SK-N-DZ (cell line): ENCODE results near the gene RANBP9.

Experiments
- DNase-seq: peaks from one replicate; pipeline ENCODE4 v3.0.0-alpha.2; 2015; ENCODE audit warnings: low spot score

RANBP9 gene

DNA sequence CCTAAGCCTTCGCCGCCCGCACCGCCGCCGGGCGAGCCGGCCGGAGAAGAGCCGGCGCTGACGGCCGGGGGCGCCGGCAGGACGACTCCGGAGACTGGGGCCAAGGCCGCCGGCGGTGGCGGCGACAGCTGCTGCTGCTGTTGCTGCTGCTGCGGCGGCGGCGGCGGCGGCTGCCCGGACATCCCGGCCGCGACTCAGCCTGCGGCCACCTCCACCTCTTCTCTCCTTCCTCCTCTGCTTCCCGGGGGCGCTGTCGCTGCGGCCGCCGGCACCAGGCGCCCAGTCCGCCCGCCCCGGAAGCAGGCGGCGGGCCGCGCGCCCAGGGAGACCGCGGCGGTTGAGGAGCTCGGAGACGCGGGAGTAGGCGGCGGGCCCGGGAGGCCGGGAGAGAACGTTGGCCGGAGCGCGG lies 307 bp downstream of the RANBP9 start:
- DNase-seq = peak; percentile 64

DNA sequence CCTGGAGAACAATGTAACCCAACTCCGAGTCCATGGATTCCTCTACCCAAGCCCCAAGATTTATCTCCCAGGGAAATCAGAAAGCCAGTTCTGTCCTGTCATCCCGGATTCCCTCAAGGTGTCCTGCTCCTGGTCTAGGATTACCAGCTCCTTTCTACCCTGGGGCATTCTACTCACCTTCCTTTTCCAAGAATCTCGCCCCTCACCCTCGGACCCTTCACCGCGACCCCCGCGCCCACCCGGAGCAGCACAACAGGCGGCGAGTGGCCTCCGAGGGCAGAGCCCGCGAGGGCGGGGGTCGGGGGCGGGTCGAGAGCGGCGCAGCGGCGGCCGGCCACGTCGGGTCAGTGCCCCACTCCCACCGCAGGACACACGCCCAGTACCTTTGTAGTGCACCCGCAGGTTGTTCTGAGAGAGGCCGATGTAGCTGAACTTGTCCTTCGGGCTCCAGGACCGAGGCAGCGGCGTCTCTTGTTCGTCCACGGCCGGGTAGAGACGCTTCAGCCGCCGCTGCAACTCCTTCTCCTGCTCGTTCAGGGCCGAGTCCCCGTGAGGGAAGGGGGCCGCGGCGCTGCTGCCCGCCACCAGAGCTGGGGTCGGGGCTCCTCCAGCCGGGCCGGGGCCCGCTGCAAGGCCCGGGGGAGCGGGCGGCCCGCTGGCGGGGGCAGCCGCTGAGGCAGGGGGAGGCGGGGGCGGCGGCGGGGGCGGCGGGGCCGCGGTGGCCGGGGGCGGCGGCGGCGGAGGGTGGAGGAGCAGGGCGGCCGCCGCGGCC lies 897 bp downstream of the RANBP9 start:
- DNase-seq = peak; percentile 63

DNA sequence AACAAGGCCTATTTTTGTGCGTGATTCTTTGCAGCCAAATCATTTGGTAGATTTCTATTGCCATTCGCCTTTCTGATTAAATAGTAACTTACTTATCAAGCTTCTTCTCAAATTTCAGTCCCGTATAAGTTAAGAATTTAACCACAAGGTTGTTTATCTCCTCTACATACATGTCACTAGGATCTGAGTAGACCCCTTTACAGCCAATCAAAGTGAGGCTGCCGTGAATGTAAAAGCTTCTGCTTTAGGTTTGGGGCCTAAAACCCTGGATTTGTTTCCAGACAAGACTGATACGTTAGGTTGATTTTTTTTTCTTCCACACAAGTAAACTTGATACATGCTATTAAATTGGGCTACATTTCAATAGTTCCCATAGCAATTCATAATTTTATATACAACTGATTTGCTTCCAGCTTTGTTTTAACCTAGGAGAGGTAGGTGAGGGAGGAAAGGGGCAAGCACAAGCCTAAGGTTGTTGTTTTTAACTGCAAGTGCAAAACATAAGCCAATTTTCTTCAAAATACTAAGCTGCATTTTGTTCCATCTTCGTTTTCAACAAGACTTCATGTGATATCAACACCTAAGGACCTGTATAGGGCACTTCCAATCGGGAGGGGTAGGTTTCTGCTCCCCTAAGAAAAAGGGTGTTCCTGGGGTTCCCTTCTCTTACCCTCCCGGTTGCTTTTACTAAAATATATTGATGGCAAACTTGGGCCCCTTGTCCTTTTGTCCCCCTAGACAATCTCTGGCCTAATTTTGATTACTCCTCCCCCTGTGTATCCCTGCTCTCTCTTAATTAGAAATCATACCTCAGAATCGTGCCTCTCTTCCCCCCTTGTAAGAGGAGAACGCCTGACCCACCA lies 1.7 kb downstream of the RANBP9 start:
- DNase-seq = no peak

GRCh38 chr6:13708736-13709135 lies 2.9 kb downstream of the RANBP9 start:
- no peak for DNase-seq

- no peak for DNase-seq
Observed at GRCh38 chr6:13703496-13703895, 8.1 kb downstream of the RANBP9 start.

- DNase-seq = no peak
Observed at GRCh38 chr6:13702809-13703302, 8.8 kb downstream of the RANBP9 start.

DNA sequence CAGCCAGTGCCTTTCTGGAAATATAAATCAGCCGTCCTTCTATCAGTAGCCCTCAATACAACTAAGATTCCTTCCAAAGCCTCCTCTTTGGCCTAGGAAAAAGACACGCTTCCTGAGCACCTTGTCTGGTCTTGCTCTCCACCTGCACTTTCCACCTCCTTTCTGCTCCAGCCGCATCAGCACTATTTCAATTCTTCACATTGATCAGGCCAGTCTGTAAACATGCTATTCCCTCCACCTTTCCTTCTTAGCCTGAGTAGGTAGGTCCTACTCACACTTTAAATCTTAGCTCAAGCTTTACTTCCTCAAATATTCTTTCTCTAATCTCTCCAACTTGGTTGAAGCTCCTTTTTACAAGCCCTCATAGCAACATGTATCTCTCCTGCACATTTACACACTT lies 11.4 kb downstream of the RANBP9 start:
- DNase-seq = no peak

GRCh38 chr6:13698715-13699114 lies 12.9 kb downstream of the RANBP9 start:
- DNase-seq = no peak

GRCh38 chr6:13697857-13698256 lies 13.8 kb downstream of the RANBP9 start:
- no peak for DNase-seq

- DNase-seq = no peak
Observed at GRCh38 chr6:13696226-13696625, 15.4 kb downstream of the RANBP9 start.

GRCh38 chr6:13695252-13695651 lies 16.4 kb downstream of the RANBP9 start:
- DNase-seq = no peak

DNA sequence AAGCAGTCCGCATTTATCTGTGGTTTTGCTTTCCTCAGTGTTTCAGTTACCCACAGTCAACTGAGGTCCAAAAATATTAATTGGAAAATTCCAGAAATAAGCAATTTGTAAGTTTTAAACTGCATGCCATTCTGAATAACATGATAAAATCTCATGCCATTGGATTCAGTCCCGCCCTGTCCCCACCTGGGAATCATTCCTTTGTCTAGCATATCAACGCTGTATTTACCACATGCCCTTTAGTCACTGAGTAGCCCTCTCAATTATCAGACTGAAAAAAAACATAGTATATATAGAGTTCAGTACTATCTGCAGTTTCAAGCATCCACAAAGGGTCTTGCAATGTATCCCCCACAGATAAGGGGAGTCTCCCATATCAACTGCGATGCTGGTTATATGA lies 17.1 kb downstream of the RANBP9 start:
- no peak for DNase-seq

DNA sequence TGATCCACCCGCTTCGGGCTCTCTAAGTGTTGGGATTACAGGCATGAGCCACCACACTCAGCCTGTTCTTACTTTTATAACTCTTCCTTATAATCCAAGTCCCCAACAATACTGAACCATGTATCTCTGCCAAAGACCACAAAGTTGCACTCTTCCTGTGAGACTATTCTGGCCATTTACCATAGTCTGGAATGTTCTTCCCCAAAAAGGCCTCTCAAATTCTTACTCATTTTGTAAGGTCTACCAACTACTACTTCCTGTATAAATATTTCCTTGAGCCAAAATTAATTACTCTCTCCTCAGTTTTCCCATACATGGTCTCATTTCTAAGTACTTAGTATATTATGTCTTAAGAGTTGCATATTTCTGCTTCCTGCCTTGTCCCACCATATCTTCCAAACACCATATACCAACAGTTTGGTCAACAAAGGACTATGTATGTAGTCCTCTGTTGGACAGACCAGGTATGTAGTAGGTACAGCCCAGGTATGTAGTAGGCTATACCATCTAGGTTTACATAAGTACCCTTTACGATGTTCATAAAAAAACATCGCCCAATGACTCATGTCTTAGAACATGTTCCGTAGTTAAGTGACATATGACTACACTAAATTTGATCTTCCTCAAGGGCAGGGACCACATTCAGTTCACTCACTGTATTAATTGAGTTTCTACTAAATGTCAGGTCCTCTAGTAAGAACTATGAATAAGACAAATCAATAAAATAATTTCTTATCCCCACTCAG lies 22.0 kb downstream of the RANBP9 start:
- DNase-seq = no peak

- no peak for DNase-seq
Observed at GRCh38 chr6:13688692-13689196, 22.9 kb downstream of the RANBP9 start.

DNA sequence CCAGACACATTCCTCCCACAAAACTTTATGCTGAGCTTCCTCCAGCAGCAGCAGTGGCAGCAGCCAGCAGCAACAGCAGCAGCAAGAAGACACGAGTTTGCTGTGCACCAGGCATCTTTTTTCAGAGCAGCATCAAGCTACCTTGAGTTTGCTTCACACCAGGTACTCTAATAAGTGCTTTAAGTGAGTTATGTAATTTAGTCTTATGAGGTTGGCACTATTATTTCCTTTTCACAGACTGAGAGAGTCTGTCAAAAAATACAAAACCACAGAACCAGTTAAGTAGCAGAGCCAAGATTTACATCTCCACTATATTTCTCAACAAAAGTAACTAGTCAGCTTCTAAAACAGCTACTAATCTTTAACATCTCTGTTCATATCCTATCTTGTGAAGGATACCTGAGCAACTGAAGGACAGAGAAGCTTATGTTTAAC lies 23.7 kb downstream of the RANBP9 start:
- no peak for DNase-seq

DNA sequence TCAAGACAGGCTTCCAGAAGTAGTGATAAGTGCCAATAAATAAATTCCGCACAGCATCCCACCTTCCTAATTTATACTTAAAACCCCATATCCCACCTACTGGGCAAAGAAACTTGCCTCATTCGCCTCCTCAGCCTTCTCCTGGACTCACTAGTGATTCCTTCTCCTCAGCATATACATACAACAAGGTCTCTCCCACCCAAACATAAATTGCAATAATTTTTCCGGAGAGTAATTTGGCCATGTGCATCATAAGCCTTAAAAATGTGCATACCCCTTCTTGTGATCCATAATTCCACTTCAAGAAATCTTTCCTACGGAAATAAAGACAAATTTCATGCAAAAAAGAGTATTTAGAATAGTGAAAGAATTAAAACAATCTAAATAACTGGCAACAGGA lies 26.8 kb downstream of the RANBP9 start:
- no peak for DNase-seq

DNA sequence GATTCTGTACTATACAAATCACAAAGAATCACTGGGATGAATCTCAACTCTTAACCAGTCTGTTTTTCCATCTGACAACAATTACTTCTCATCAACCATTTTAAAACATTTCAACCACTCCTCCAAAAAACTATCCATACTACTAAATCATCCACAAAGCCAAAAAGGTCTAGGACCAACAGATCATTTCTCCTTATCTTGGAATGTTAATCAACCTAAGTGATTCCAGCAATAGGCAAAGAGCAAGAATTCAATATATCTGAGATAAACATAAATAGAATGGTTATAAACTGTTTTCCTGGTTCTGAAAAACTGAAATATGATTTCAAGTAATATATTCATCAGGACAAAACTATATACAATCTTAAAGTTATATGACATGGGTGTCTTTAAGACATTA lies 28.6 kb downstream of the RANBP9 start:
- DNase-seq = no peak

GRCh38 chr6:13682346-13682745 lies 29.3 kb downstream of the RANBP9 start:
- no peak for DNase-seq

- DNase-seq = no peak
Observed at GRCh38 chr6:13681305-13682061, 30.2 kb downstream of the RANBP9 start.

- no peak for DNase-seq
Observed at GRCh38 chr6:13680448-13680968, 31.1 kb downstream of the RANBP9 start.

DNA sequence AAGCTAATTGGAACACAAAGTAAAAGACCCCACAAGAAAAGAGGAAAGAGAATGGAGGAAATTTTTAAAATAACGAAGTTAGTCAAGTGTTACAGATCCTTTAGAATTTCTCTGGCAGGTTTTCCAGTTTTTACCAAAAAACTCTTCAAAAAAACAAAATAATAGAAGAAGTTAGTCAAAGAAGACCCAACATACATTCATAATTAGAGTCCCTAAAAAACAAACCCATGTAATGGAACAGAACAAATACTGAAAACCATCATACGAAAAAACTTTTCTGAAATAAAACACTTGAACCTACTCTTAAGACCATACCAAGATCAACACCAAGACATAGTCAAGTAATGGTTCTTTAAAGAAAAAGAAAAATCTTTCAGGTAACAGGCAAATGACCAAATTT lies 31.6 kb downstream of the RANBP9 start:
- no peak for DNase-seq
